Prostate gland (tissue), 2 donors: Measurements from ENCODE around the gene CAMK2D.

Experiments used
- CTCF ChIP-seq, 4 experiments: fragments of 200-600 bp in 2 of 4; fragments of 450-650 bp in 2 of 4; sonication (generic) in 2 of 4; IDR thresholded peaks; 1 replicate in 3 of 4; 2 replicates in 1 of 4; pipeline ENCODE4 v1.5.1; 2016 to 2019; ENCODE audit warnings: antibody characterized with exemption in 4 of 4, mild to moderate bottlenecking in 2 of 4, moderate library complexity in 2 of 4
- POLR2A ChIP-seq: fragments of 450-650 bp; IDR thresholded peaks from one replicate; pipeline ENCODE4 v1.6.1; 2016; ENCODE audit warnings: antibody characterized with exemption, mild to moderate bottlenecking

DNA sequence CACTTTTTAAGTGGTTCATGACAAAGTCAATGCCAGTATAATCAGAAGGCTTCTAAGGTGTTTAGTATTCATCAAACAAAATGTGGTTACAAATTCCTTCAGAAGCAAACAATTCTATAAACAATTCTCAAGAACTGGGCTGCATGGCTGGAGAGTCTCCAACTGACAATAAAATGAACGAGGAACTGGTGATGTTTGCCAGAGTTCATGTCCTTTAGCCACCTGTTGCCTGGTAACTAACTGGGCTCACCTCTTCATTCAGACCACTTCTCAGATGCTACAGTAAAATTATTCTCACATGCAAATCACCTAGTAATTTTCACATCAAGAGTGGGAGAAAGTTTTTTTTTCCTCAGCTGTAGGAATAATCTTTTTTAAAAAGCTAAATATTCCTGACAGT lies 53.3 kb downstream of the CAMK2D start:
- TF ChIP-seq CTCF (IDR thresholded peaks at IDR 0.05) (no peak), POLR2A (no peak)
